Ectodermal cell (in vitro differentiated cells): Measurements from ENCODE around the gene TIAM1.

Source experiments
- H3K27ac ChIP-seq: 2 replicates; pipeline ENCODE4 v1.7.0; 2013; ENCODE audit warnings: mild to moderate bottlenecking, low read depth, low read length; ENCODE audit not compliant: insufficient read depth, poor library complexity, severe bottlenecking
- H3K27me3 ChIP-seq: 2 replicates; pipeline ENCODE4 v1.7.0; 2013; ENCODE audit warnings: mild to moderate bottlenecking, low read length; ENCODE audit not compliant: insufficient read depth, control insufficient read depth, poor library complexity, severe bottlenecking
- H3K36me3 ChIP-seq: one replicate; pipeline ENCODE4 v1.7.0; 2013; ENCODE audit warnings: low read length; ENCODE audit not compliant: control insufficient read depth, insufficient read depth
- H3K4me1 ChIP-seq: one replicate; pipeline ENCODE4 v1.7.0; 2013; ENCODE audit warnings: low read length; ENCODE audit not compliant: control insufficient read depth, insufficient read depth
- H3K4me3 ChIP-seq: 2 replicates; pipeline ENCODE4 v1.7.0; 2013; ENCODE audit warnings: low read depth, low read length, control low read depth; ENCODE audit not compliant: insufficient read depth
- H3K9me3 ChIP-seq: 2 replicates; pipeline ENCODE4 v1.7.0; 2013; ENCODE audit warnings: mild to moderate bottlenecking, low read length, moderate library complexity; ENCODE audit not compliant: control insufficient read depth
- WGBS, 2 experiments: methylation state at CpG; one replicate each; pipeline ENCODE4 v1.1.7; 2013; ENCODE audit warnings: missing lambda C conversion rate in 2 of 2; 5-methylcytosine and 5-hydroxymethylcytosine counted together

The TIAM1 gene

DNA sequence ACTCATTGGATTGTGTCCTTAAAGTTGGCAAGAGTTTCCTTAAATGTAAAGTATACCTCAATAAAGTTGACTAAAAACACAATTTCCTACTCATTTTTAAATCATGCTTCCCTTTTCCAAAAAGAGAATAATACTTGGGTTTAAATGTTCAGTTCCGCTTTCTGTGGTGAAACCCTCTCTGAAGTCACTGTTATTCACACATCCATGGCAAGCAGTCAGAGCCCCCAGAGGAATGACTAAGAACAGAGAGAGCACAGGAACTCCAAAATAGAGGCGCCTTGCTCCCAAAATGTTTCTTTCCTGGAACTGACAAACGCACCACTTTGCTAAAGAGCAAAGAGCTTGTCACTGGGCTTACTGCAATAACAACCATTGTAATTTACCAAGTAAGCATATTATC is 142.5 kb downstream of the TIAM1 start:
- Histone ChIP-seq H3K27ac (no peak overlapping the region), H3K9me3 (no peaks in the 10 kb centered on the region), H3K4me1 (no peaks in the 10 kb centered on the region), H3K36me3 (peaks cover 10% of the 10 kb centered on the region), H3K4me3 (no peak overlapping the region), H3K27me3 (no peaks in the 10 kb centered on the region)
- 91 to 92% methylated on average over 3 of the region's 3 CpGs for WGBS, 2 experiments

- 91 to 94% methylated on average over 2 of the region's 2 CpGs for WGBS, 2 experiments
- Histone ChIP-seq H3K27me3 (no peaks in the 10 kb centered on the region), H3K36me3 (peaks cover 10% of the 10 kb centered on the region), H3K4me1 (no peaks in the 10 kb centered on the region), H3K9me3 (no peaks in the 10 kb centered on the region), H3K27ac (no peak overlapping the region), H3K4me3 (no peak overlapping the region)
Measured at GRCh38 chr21:31201144-31201543, 142.9 kb downstream of the TIAM1 start.

DNA sequence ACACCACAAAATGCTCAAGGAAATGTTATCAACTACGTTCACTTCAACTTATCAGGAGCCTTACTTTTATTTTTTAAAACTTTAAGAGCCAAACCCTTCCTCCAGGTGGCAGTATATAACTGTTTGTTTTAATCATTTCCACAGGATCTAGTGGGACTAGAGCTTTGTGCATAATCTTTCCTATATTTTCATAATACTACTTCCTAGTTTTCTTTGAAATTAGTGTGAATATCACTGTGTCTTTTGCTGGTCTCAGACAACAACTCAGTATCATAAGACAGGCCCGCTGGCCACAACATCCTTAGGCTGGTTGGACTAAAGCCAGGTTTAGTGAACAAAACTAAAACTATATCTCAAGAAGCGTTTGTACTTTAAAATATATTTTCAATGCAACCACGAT is 145.5 kb downstream of the TIAM1 start:
- WGBS, 2 experiments = 91 to 93% methylated on average over 2 to 4 of the region's 4 CpGs
- Histone ChIP-seq H3K4me3 (no peak overlapping the region), H3K4me1 (no peaks in the 10 kb centered on the region), H3K27me3 (no peaks in the 10 kb centered on the region), H3K9me3 (no peaks in the 10 kb centered on the region), H3K36me3 (peaks cover 11% of the 10 kb centered on the region), H3K27ac (no peak overlapping the region)

- H3K27ac ChIP-seq = no peak overlapping the region
- no peak overlapping the region for H3K4me3 ChIP-seq
- H3K9me3 ChIP-seq = no peaks in the 10 kb centered on the region
- peaks cover 18% of the 10 kb centered on the region for H3K36me3 ChIP-seq
- no peaks in the 10 kb centered on the region for H3K4me1 ChIP-seq
- H3K27me3 ChIP-seq = no peaks in the 10 kb centered on the region
- WGBS, 2 experiments = 91 to 95% methylated on average over 2 of the region's 2 CpGs
Measured at GRCh38 chr21:31196724-31197123, 147.3 kb downstream of the TIAM1 start.

- 95 to 96% methylated on average over 5 of the region's 5 CpGs for WGBS, 2 experiments
- Histone ChIP-seq H3K27me3 (no peaks in the 10 kb centered on the region), H3K4me3 (no peak overlapping the region), H3K9me3 (no peaks in the 10 kb centered on the region), H3K4me1 (no peaks in the 10 kb centered on the region), H3K27ac (no peak overlapping the region), H3K36me3 (peaks cover 23% of the 10 kb centered on the region)
Measured at GRCh38 chr21:31195334-31196015, 148.6 kb downstream of the TIAM1 start.

GRCh38 chr21:31194510-31195293 is 149.4 kb downstream of the TIAM1 start:
- 92 to 99% methylated on average over 4 to 5 of the region's 5 CpGs for WGBS, 2 experiments
- H3K9me3 ChIP-seq = no peaks in the 10 kb centered on the region
- peaks cover 23% of the 10 kb centered on the region for H3K36me3 ChIP-seq
- no peaks in the 10 kb centered on the region for H3K27me3 ChIP-seq
- no peaks in the 10 kb centered on the region for H3K4me1 ChIP-seq
- H3K4me3 ChIP-seq = no peak overlapping the region
- no peak overlapping the region for H3K27ac ChIP-seq

- H3K27me3 ChIP-seq = no peaks in the 10 kb centered on the region
- WGBS, 2 experiments = 86 to 87% methylated on average over 12 of the region's 12 CpGs
- H3K27ac ChIP-seq = no peak overlapping the region
- no peak overlapping the region for H3K4me3 ChIP-seq
- H3K36me3 ChIP-seq = peaks cover 26% of the 10 kb centered on the region
- H3K9me3 ChIP-seq = no peaks in the 10 kb centered on the region
- H3K4me1 ChIP-seq = no peaks in the 10 kb centered on the region
Measured at GRCh38 chr21:31193761-31194160, 150.3 kb downstream of the TIAM1 start.

DNA sequence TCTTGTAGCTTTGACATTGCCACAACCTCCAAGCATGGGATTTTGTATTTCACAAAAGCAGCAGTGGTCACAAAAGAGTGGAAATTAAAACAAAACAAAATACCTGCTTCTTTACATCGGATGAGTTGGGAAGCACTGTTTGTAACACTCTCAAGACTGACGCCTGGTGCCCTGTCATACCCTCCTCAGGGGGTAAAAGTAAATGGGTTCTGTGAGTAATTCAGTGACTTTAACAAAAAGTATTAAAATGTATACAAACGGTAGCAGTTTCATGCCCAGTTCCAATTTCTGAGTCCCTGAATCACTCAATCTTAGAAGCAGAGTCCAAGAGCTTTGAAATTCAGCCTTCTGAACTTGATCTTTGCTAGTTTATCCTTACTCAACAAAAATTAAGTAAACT is 152.5 kb downstream of the TIAM1 start:
- H3K27me3 ChIP-seq = no peaks in the 10 kb centered on the region
- H3K4me3 ChIP-seq = no peak overlapping the region
- H3K4me1 ChIP-seq = no peaks in the 10 kb centered on the region
- WGBS, 2 experiments = 93 to 98% methylated on average over 3 of the region's 3 CpGs
- no peak overlapping the region for H3K27ac ChIP-seq
- H3K9me3 ChIP-seq = no peaks in the 10 kb centered on the region
- H3K36me3 ChIP-seq = peaks cover 32% of the 10 kb centered on the region

DNA sequence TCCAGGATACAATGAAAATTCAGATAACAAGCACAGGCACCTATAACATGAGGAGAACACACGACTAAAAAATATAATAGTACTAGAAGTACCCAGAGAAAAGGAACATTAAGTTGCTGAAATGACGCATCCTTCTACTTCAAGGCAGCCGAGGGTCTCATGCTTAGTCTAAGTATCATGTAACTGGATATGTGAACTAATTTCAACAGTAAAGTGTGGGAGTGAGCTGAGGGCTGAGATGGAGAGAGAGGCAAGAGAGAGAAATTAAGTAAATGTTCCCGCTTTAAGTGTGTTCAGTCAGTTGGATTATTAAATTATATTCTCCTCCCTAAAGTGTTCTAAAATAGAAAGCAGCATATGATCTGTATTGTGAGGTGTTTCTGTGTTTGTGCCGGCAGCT is 153.5 kb downstream of the TIAM1 start:
- 94 to 97% methylated on average over 4 to 5 of the region's 5 CpGs for WGBS, 2 experiments

GRCh38 chr21:31187499-31187898 is 156.6 kb downstream of the TIAM1 start:
- WGBS, 2 experiments = 90% methylated on average over 4 of the region's 4 CpGs
- H3K27ac ChIP-seq = no peak overlapping the region
- H3K27me3 ChIP-seq = no peaks in the 10 kb centered on the region
- H3K9me3 ChIP-seq = no peaks in the 10 kb centered on the region
- H3K4me3 ChIP-seq = no peak overlapping the region
- H3K4me1 ChIP-seq = no peaks in the 10 kb centered on the region
- H3K36me3 ChIP-seq = peaks cover 17% of the 10 kb centered on the region

More for the DNA sequence above, 153.5 kb downstream of the TIAM1 start:
- Histone ChIP-seq H3K27ac (no peak overlapping the region), H3K36me3 (peaks cover 33% of the 10 kb centered on the region), H3K4me1 (no peaks in the 10 kb centered on the region), H3K27me3 (no peaks in the 10 kb centered on the region), H3K9me3 (no peaks in the 10 kb centered on the region), H3K4me3 (no peak overlapping the region)
